ENCODE measurements around the gene INAFM2.

Gene INAFM2

DNA sequence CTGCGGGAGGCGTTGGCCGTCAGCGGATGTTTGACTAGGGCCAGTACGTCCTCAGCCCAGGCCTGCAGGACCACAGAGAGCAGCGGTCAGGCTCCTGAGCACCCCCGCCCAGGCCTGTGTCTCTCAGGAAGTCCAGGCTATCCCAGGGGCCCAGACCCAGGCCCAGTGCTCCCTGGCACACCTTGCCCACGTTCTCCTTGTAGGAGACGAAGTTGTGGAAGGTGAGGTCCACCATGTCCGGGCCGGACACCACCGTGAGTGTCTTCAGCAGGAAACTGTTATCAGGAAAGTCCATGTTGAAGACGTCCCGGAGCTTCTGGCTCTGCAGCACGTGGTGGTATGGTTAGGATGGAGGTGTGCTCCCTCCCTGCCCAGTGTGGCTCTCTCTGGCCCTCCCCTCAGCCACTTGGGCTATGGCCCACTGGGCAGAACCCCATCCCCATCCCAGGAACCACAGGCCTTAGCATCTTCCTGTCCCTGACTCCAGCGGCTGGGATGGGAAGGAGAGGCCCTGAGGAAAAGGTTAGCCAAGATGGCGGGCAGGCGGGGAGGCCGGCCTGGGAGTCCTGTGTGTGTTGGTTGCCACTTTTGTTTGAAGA, 21.1 kb upstream of the INAFM2 start:
- ATAC-seq, result no peak
- TF ChIP-seq GLIS3 (CRISPR knock-in tag; IDR thresholded peaks at IDR 0.05) (no peak), ZNF565 (CRISPR knock-in tag; conservative IDR thresholded peaks at IDR 0.05; ENCODE audit: low read depth) (no peak), ZNF70 (CRISPR knock-in tag; IDR thresholded peaks at IDR 0.05) (no peak)

DNA sequence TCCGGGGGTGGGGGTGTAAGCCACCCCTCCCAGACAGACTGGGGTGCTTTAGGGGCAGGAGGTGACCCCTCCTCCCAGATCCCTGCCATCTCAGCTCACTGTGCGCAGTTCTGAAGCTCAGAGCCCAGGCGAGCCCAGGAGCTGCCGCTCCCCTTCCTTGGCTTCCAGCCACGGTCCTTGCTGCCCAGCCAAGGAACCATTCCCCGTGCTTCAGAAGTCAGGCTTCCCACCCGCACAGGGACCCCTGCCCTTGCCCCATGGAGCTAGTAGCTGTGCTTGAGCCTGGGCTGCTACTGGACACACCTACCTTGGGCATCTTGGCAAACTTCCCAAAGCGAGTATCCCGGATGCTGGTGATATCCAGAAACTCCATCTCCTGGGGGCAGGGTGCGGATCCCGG, 20.5 kb upstream of the INAFM2 start:
- TF ChIP-seq BACH2 (CRISPR knock-in tag; IDR thresholded peaks at IDR 0.05; ENCODE audit: borderline replicate concordance) (no peak), TOX (CRISPR knock-in tag; IDR thresholded peaks at IDR 0.05; ENCODE audit: borderline replicate concordance) (no peak), ZNF565 (CRISPR knock-in tag; conservative IDR thresholded peaks at IDR 0.05; ENCODE audit: low read depth) (no peak), ARNTL (CRISPR knock-in tag; IDR thresholded peaks at IDR 0.05; ENCODE audit: borderline replicate concordance, low read depth) (no peak), ZNF8 (CRISPR knock-in tag; IDR thresholded peaks at IDR 0.05) (no peak), TCF4 (CRISPR knock-in tag; IDR thresholded peaks at IDR 0.05; ENCODE audit: borderline replicate concordance) (no peak)
- TF ChIP-seq, protein P1, sequence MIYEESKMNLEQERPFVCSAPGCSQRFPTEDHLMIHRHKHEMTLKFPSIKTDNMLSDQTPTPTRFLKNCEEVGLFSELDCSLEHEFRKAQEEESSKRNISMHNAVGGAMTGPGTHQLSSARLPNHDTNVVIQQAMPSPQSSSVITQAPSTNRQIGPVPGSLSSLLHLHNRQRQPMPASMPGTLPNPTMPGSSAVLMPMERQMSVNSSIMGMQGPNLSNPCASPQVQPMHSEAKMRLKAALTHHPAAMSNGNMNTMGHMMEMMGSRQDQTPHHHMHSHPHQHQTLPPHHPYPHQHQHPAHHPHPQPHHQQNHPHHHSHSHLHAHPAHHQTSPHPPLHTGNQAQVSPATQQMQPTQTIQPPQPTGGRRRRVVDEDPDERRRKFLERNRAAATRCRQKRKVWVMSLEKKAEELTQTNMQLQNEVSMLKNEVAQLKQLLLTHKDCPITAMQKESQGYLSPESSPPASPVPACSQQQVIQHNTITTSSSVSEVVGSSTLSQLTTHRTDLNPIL (CRISPR knock-in tag; IDR thresholded peaks at IDR 0.05; ENCODE audit: low read depth), result no peak
- ATAC-seq, result no peak

DNA sequence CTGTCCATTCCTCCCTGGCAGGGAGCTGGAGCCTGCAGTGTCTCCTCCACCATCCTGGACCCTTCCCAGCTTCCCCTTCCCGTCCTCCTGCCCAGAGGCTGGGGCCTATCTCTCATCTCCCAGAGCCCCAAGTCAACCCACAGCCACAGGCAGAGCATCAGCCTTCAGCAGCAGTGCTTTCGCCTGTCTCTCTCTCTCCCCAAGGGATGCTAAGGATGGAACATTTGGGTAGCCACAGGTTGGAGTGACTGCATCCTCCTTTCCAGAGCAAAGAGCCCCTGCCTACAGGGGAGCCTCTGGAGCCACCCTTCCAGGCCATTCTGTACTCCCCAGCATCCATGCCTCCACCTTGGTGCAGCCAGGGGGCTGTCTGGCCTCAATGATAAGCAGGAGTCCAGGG, 19.9 kb upstream of the INAFM2 start:
- ATAC-seq, result no peak
- no peak for TF ChIP-seq CSDC2 (CRISPR knock-in tag; IDR thresholded peaks at IDR 0.05)
- no peak for TF ChIP-seq TCF4 (CRISPR knock-in tag; IDR thresholded peaks at IDR 0.05; ENCODE audit: borderline replicate concordance)
- no peak for TF ChIP-seq ZNF565 (CRISPR knock-in tag; conservative IDR thresholded peaks at IDR 0.05; ENCODE audit: low read depth)
- no peak for TF ChIP-seq ZFP3 (CRISPR knock-in tag; IDR thresholded peaks at IDR 0.05)
- TF ChIP-seq, protein P2, sequence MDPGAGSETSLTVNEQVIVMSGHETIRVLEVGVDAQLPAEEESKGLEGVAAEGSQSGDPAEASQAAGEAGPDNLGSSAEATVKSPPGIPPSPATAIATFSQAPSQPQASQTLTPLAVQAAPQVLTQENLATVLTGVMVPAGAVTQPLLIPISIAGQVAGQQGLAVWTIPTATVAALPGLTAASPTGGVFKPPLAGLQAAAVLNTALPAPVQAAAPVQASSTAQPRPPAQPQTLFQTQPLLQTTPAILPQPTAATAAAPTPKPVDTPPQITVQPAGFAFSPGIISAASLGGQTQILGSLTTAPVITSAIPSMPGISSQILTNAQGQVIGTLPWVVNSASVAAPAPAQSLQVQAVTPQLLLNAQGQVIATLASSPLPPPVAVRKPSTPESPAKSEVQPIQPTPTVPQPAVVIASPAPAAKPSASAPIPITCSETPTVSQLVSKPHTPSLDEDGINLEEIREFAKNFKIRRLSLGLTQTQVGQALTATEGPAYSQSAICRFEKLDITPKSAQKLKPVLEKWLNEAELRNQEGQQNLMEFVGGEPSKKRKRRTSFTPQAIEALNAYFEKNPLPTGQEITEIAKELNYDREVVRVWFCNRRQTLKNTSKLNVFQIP (CRISPR knock-in tag; IDR thresholded peaks at IDR 0.05; ENCODE audit: borderline replicate concordance, low read depth), result no peak
- TF ChIP-seq, protein P3, sequence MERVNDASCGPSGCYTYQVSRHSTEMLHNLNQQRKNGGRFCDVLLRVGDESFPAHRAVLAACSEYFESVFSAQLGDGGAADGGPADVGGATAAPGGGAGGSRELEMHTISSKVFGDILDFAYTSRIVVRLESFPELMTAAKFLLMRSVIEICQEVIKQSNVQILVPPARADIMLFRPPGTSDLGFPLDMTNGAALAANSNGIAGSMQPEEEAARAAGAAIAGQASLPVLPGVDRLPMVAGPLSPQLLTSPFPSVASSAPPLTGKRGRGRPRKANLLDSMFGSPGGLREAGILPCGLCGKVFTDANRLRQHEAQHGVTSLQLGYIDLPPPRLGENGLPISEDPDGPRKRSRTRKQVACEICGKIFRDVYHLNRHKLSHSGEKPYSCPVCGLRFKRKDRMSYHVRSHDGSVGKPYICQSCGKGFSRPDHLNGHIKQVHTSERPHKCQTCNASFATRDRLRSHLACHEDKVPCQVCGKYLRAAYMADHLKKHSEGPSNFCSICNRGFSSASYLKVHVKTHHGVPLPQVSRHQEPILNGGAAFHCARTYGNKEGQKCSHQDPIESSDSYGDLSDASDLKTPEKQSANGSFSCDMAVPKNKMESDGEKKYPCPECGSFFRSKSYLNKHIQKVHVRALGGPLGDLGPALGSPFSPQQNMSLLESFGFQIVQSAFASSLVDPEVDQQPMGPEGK (CRISPR knock-in tag; IDR thresholded peaks at IDR 0.05; ENCODE audit: borderline replicate concordance), result no peak
- TF ChIP-seq, protein P4, sequence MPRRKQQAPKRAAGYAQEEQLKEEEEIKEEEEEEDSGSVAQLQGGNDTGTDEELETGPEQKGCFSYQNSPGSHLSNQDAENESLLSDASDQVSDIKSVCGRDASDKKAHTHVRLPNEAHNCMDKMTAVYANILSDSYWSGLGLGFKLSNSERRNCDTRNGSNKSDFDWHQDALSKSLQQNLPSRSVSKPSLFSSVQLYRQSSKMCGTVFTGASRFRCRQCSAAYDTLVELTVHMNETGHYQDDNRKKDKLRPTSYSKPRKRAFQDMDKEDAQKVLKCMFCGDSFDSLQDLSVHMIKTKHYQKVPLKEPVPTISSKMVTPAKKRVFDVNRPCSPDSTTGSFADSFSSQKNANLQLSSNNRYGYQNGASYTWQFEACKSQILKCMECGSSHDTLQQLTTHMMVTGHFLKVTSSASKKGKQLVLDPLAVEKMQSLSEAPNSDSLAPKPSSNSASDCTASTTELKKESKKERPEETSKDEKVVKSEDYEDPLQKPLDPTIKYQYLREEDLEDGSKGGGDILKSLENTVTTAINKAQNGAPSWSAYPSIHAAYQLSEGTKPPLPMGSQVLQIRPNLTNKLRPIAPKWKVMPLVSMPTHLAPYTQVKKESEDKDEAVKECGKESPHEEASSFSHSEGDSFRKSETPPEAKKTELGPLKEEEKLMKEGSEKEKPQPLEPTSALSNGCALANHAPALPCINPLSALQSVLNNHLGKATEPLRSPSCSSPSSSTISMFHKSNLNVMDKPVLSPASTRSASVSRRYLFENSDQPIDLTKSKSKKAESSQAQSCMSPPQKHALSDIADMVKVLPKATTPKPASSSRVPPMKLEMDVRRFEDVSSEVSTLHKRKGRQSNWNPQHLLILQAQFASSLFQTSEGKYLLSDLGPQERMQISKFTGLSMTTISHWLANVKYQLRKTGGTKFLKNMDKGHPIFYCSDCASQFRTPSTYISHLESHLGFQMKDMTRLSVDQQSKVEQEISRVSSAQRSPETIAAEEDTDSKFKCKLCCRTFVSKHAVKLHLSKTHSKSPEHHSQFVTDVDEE (CRISPR knock-in tag; IDR thresholded peaks at IDR 0.05), result no peak
- no peak for TF ChIP-seq ZC3H10 (CRISPR knock-in tag; IDR thresholded peaks at IDR 0.05)
- TF ChIP-seq, protein P5, sequence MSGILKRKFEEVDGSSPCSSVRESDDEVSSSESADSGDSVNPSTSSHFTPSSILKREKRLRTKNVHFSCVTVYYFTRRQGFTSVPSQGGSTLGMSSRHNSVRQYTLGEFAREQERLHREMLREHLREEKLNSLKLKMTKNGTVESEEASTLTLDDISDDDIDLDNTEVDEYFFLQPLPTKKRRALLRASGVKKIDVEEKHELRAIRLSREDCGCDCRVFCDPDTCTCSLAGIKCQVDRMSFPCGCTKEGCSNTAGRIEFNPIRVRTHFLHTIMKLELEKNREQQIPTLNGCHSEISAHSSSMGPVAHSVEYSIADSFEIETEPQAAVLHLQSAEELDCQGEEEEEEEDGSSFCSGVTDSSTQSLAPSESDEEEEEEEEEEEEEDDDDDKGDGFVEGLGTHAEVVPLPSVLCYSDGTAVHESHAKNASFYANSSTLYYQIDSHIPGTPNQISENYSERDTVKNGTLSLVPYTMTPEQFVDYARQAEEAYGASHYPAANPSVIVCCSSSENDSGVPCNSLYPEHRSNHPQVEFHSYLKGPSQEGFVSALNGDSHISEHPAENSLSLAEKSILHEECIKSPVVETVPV (CRISPR knock-in tag; IDR thresholded peaks at IDR 0.05), result no peak
- TF ChIP-seq, protein P1 (CRISPR knock-in tag; IDR thresholded peaks at IDR 0.05; ENCODE audit: low read depth), result no peak
- TF ChIP-seq ARNTL (CRISPR knock-in tag; IDR thresholded peaks at IDR 0.05; ENCODE audit: borderline replicate concordance, low read depth), result no peak
- TF ChIP-seq BACH2 (CRISPR knock-in tag; IDR thresholded peaks at IDR 0.05; ENCODE audit: borderline replicate concordance), result no peak
- TF ChIP-seq GLIS3 (CRISPR knock-in tag; IDR thresholded peaks at IDR 0.05), result no peak
- TF ChIP-seq ZFP30 (CRISPR knock-in tag; IDR thresholded peaks at IDR 0.05), result no peak
- no peak for TF ChIP-seq SNAI2 (CRISPR knock-in tag; IDR thresholded peaks at IDR 0.05)
- TF ChIP-seq ESRRG (CRISPR knock-in tag; IDR thresholded peaks at IDR 0.05), result no peak
- no peak for TF ChIP-seq ISL1 (CRISPR knock-in tag; IDR thresholded peaks at IDR 0.05)
- TF ChIP-seq ZNF8 (CRISPR knock-in tag; IDR thresholded peaks at IDR 0.05), result no peak
